ENCODE results near the gene ADGRG7.

ADGRG7 gene, protein sequence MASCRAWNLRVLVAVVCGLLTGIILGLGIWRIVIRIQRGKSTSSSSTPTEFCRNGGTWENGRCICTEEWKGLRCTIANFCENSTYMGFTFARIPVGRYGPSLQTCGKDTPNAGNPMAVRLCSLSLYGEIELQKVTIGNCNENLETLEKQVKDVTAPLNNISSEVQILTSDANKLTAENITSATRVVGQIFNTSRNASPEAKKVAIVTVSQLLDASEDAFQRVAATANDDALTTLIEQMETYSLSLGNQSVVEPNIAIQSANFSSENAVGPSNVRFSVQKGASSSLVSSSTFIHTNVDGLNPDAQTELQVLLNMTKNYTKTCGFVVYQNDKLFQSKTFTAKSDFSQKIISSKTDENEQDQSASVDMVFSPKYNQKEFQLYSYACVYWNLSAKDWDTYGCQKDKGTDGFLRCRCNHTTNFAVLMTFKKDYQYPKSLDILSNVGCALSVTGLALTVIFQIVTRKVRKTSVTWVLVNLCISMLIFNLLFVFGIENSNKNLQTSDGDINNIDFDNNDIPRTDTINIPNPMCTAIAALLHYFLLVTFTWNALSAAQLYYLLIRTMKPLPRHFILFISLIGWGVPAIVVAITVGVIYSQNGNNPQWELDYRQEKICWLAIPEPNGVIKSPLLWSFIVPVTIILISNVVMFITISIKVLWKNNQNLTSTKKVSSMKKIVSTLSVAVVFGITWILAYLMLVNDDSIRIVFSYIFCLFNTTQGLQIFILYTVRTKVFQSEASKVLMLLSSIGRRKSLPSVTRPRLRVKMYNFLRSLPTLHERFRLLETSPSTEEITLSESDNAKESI

GRCh38 chr3:100609305-100609704 is at the start of gene ADGRG7:
ADGRG7 (plus strand) TSS chr3:100609601; CDS start chr3:100609857, 256 bp downstream.
- no peak for TF ChIP-seq CTCF (conservative IDR thresholded peaks at IDR 0.05; ENCODE audit: low read depth)
- CTCF ChIA-PET = no interaction called here
- H3K27ac ChIP-seq = no peak within 1 kb of the TSS
- no peak for DNase-seq (ENCODE audit: low spot score)
- POLR2A ChIA-PET (ENCODE audit: low non-redundant PET) = no interaction called here

GRCh38 chr3:100560426-100560825 is 49.0 kb upstream of the ADGRG7 start:
- H3K27ac ChIP-seq = no peak overlapping the region
- TF ChIP-seq CTCF (conservative IDR thresholded peaks at IDR 0.05; ENCODE audit: low read depth) = no peak
- no peak for DNase-seq (ENCODE audit: low spot score)
- ChIA-PET CTCF (no interaction called here), POLR2A (ENCODE audit: low non-redundant PET) (no interaction called here)

DNA sequence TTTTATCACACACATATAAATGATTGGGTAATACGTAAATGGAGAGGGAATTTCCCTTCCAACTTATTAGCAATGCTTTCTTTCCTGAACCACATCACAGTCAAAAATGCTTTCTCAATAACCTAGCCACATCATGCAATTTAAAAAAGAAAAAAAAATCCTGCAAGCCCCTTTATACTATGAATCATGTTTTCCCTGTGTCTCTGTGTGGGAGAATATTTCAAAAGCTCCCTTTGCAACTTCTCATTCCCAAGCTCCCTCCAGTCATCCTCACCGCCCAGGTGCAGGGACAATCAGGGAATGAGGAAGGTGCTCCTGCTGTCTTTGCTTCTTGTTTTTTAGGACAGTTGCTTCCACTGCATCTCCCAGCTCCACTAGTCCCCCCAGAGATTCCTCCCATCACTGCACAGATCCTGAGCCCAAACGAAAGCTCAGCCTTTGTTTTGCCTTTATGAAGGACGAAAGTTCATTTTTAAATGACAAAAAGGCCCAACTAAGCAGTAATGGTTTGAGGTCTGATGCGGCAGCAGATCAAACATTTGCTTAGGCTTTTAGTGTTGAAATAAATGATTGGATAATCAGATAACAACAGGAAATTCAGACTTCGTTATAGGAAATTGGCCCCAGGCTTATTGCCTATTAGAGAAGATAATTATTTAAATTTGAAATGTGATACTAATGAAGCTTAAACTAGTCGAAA is 47.8 kb upstream of the ADGRG7 start:
- CTCF ChIA-PET = no interaction called here
- peak; percentile 14 for DNase-seq (ENCODE audit: low spot score)
- peak overlapping the region; percentile 72 for H3K27ac ChIP-seq
- no peak for TF ChIP-seq CTCF (conservative IDR thresholded peaks at IDR 0.05; ENCODE audit: low read depth)
- POLR2A ChIA-PET (ENCODE audit: low non-redundant PET) = interaction anchor here (0.5 kb wide), 1 partner anchor 188 kb away, joined by 3 read pairs; no protein-coding TSS in a partner anchor

DNA sequence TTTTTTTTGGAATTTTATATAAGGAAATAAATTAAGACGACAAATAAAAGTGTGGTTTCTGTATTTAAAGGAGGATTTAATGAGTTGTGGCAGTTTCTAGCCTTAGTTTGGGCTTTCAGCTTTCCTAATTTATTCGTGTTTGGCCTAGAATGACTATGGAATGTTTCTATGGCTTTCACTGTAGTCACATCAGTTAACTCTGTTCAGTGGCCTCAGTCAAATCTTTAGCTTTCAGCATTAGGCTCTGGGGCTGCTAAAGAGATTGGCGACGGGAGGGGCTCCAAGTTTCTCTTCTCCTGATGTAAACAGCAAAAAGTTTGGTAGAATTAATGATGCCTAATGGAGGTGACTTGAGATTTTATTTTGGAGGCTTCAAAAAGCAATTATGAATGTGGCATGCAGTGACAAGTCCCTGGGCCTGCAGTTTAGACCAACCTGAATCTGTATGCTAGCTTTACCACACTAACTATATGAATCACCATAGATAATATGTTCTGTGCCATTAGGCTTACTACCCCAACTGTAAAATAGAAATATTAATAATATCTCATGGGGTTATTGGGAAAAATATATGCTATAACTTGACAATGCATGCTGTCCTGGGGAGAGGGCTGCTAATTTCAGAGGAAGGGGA is 47.1 kb upstream of the ADGRG7 start:
- POLR2A ChIA-PET (ENCODE audit: low non-redundant PET) = interaction anchor here (0.5 to 0.6 kb wide), 2 partner anchors 189 to 726 kb away, joined by 3 to 4 read pairs; no protein-coding TSS in a partner anchor
- CTCF ChIA-PET = interaction anchor here (0.6 kb wide), 1 partner anchor 100 kb away, joined by 6 read pairs; no protein-coding TSS in a partner anchor
- peak; percentile 18 for DNase-seq (ENCODE audit: low spot score)
- no peak overlapping the region for H3K27ac ChIP-seq
- TF ChIP-seq CTCF (conservative IDR thresholded peaks at IDR 0.05; ENCODE audit: low read depth) = no peak

GRCh38 chr3:100563228-100563627 is 46.2 kb upstream of the ADGRG7 start:
- no peak overlapping the region for H3K27ac ChIP-seq
- ChIA-PET CTCF (no interaction called here), POLR2A (ENCODE audit: low non-redundant PET) (no interaction called here)
- DNase-seq (ENCODE audit: low spot score) = no peak
- no peak for TF ChIP-seq CTCF (conservative IDR thresholded peaks at IDR 0.05; ENCODE audit: low read depth)

Data from RWPE1 (cell line).